Brain microvascular endothelial cell (primary cell): ENCODE data around the gene WDR11.
A peak's percentile ranks its signal among the peaks of the same experiment; 100 is the strongest.

ENCODE experiments used
- DNase-seq: peaks from one replicate; pipeline ENCODE4 v3.0.0-alpha.2; 2020
- H3K27ac ChIP-seq: fragments of 250-450 bp; sonication (Bioruptor Pico); 2 replicates; pipeline ENCODE4 v1.5.1; 2020; ENCODE audit warnings: mild to moderate bottlenecking, moderate library complexity
- H3K27me3 ChIP-seq: fragments of 250-450 bp; sonication (Bioruptor Pico); replicated peaks from 2 replicates; pipeline ENCODE4 v1.5.1; 2020; ENCODE audit warnings: mild to moderate bottlenecking
- H3K36me3 ChIP-seq: fragments of 250-450 bp; sonication (Bioruptor Pico); replicated peaks from 2 replicates; pipeline ENCODE4 v1.5.1; 2020; ENCODE audit warnings: mild to moderate bottlenecking
- H3K4me3 ChIP-seq: 2 replicates; pipeline ENCODE4 v1.5.1; 2011; ENCODE audit warnings: low read depth, mild to moderate bottlenecking, control low read depth, low read length, moderate library complexity
- CTCF ChIP-seq: IDR thresholded peaks from 2 replicates; pipeline ENCODE4 v1.5.1; 2011; ENCODE audit warnings: low read depth, mild to moderate bottlenecking, moderate library complexity, low read length, control low read depth, inconsistent platforms; ENCODE audit errors: missing control alignments
- in situ Hi-C: cut with HindIII; loops from 2 replicates; pipeline ENCODE4 v1.10.0; 2017; ENCODE audit warnings: low sequenced_read_pairs, low pct_ligation_motif_present

WDR11 gene

GRCh38 chr10:120942806-120943413, 91.7 kb downstream of the WDR11 start:
- TF ChIP-seq CTCF = peak; percentile 91
- H3K27ac ChIP-seq = no peak overlapping the region
- no peaks in the 10 kb centered on the region for H3K36me3 ChIP-seq
- H3K4me3 ChIP-seq = no peak overlapping the region
- peak; percentile 73 for DNase-seq
- H3K27me3 ChIP-seq = no peaks in the 10 kb centered on the region
- in situ Hi-C loops = loop anchor here (25.0 kb wide), 1 partner anchor 794 kb away; no protein-coding TSS in a partner anchor

- in situ Hi-C loops = loop anchor here (25.0 kb wide), 1 partner anchor 794 kb away; no protein-coding TSS in a partner anchor
- no peak for TF ChIP-seq CTCF
- Histone ChIP-seq H3K36me3 (no peaks in the 10 kb centered on the region), H3K4me3 (no peak overlapping the region), H3K27ac (no peak overlapping the region), H3K27me3 (no peaks in the 10 kb centered on the region)
- no peak for DNase-seq
These were observed 92.4 kb downstream of the WDR11 start for GRCh38 chr10:120943542-120943941.

- no peak for DNase-seq
- H3K27ac ChIP-seq = no peak overlapping the region
- H3K27me3 ChIP-seq = peaks cover 4% of the 10 kb centered on the region
- no peak overlapping the region for H3K4me3 ChIP-seq
- in situ Hi-C loops = loop anchor here (25.0 kb wide), 1 partner anchor 793 kb away; no protein-coding TSS in a partner anchor
- no peaks in the 10 kb centered on the region for H3K36me3 ChIP-seq
- TF ChIP-seq CTCF = no peak
These were observed 93.5 kb downstream of the WDR11 start for GRCh38 chr10:120944586-120945125.

GRCh38 chr10:120945182-120945581, 94.0 kb downstream of the WDR11 start:
- in situ Hi-C loops = loop anchor here (25.0 kb wide), 1 partner anchor 792 kb away; no protein-coding TSS in a partner anchor
- no peak for TF ChIP-seq CTCF
- DNase-seq = no peak

GRCh38 chr10:120945801-120946302, 94.7 kb downstream of the WDR11 start:
- H3K27me3 ChIP-seq = peaks cover 11% of the 10 kb centered on the region
- in situ Hi-C loops = loop anchor here (25.0 kb wide), 1 partner anchor 791 kb away; no protein-coding TSS in a partner anchor
- H3K4me3 ChIP-seq = no peak overlapping the region
- H3K36me3 ChIP-seq = no peaks in the 10 kb centered on the region
- H3K27ac ChIP-seq = no peak overlapping the region
- no peak for DNase-seq
- no peak for TF ChIP-seq CTCF

More at GRCh38 chr10:120945182-120945581, 94.0 kb downstream of the WDR11 start:
- Histone ChIP-seq H3K4me3 (no peak overlapping the region), H3K27me3 (peaks cover 8% of the 10 kb centered on the region), H3K36me3 (no peaks in the 10 kb centered on the region), H3K27ac (no peak overlapping the region)
